Inflammatory macrophage (primary cell): ENCODE measurements around the gene ITGA1.
"Not testable (repeated sequence)": the region's sequence is repeated elsewhere in the genome, so short reads cannot be mapped to it uniquely, and the experiment has no call there.

ENCODE experiments used
- DNase-seq, 2 donors: peaks; one replicate each; pipeline ENCODE4 v3.0.0-alpha.2; 2020 to 2022

ITGA1 gene

DNA sequence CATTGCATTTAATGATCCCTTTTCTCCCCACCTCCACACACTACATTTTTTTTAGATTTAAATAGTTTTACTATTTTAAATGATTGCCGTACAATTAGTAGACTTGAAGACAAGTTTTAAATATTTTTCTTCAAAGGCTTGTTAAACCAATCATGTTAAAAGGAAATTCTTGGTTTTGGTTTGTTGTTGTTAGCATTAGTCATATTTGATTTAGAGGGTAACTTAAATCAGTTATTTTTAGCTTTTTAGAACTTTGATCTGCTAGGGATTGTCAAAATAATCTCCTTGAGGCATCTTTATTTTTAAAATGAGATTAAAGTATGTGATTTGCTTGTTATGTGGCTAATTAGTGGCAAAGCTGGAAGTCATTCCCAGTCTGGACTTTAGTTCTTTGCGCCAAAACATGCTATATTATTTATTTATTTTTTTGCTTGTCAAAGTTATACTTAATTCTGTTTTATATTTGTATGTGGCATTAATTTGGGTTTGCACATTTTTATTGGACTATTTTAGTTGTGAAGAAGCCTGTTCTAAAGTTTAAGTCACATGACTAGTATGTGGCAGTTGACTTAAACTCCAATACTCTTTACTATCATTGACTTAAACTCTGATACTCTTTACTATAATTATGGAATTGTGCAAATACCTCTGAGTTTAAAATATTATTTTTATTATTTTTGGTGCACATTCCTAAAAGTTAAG is 14.7 kb downstream of the ITGA1 start:
- DNase-seq: no peak

DNA sequence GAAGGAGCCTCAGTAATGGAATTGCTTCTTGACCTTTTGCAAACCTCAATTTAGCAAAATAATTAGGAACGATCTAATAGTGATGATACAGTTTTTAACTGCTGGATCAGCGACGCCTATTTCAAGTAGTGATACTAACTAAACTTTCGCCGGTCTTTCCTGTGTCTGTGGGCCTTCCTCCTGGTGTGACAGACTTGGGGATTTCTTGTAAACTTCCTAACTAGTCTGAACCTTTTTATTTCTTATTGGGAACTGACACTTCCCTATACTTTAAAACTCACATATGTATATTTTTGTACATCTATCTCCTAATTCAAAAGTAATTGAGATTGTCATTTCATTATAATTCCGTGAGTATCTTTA is 15.2 kb downstream of the ITGA1 start:
- no peak for DNase-seq

DNA sequence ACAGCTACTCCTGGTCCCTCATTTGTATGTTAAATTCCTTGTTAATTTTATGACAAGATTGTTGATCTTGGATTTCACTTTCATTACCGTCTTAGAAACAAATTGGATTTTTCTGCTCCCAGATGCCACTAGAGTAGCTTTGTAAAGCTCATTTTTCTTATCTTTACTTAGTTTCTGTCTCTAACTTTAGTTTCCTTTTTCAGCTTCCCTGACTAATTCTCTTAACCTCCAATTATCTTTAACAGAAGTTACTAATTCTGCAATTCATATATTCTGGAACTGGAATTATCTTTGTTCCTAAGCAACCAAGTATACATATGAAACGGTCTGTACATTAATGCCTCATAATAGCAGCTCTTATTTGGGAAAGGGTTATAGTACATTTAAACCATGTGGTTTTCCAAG is 16.7 kb downstream of the ITGA1 start:
- no peak for DNase-seq

DNA sequence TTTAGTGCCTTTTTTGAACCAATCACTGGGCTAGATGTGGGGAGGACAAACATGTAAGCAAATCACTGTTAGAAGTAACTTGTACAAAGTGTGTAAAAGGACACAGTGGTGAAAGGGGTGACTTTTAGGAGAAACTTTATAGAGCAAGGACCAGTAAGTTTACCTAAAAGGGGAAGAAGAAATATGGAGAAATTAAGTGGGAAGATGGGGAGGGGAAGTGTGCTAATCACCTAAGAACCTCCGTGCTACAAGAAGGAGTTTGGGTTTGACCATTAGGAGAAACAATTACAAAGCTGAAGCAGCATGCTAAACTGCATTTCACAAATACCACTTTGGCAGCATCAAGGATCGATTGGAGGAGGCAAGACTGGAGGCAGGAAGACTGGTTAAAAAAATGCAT is 17.3 kb downstream of the ITGA1 start:
- peak; percentile 59 to 61 for DNase-seq

DNA sequence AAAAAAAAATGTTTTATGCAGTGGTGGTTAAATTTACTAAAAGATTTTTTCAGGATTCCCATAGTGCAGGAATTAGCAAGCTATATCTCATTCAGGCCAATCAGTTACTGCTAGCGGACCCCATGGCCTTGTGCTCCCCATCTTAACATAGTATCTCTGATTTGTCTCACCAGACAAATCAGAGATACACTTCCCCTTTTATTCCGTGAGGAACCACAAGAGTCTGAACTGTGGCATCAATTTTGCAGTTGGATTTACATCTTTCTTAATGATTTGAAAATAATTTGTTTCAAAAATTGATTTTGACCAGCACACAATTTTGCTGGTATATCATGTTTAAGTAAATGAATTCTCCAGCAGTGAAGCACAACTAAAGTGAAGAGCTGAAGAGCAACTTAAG is 17.9 kb downstream of the ITGA1 start:
- DNase-seq: no peak

DNA sequence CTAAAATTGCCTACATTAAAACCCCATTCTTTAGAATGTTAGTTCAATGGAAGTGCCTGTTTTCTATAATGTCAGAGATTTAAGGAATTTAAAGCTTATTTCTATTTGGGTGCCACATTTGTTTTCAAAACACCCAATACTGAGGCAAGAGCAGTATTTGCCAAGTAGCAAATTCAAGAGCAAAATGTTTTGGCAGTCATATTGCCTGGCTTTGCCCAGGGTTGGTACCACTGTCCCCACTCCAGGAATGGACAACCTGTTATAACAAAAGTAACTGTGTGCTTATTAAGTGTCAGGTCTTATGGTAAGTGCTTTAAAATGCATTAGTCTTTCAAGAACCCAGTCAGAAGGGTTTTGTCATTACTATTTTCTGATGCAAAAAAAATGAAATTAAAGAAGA is 19.3 kb downstream of the ITGA1 start:
- DNase-seq: no peak

DNA sequence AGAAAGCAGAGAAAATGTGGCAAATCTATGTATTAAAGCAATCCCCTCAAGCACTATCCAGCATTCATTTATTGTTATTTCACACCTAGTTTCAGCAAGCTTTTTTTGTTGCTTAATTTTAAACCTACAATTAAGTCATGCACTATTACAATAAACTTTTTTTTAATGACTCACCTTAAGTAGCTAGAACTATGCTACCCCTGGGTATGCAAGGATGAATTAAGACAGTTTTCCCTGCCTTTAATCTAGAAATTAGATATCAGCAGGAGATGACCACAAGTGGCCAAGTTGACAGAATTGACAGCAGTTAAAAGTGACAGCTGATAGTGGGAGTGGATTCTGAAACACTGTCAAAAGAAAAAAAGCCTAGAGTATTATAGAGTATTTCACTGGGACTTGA is 20.0 kb downstream of the ITGA1 start:
- no peak for DNase-seq

DNA sequence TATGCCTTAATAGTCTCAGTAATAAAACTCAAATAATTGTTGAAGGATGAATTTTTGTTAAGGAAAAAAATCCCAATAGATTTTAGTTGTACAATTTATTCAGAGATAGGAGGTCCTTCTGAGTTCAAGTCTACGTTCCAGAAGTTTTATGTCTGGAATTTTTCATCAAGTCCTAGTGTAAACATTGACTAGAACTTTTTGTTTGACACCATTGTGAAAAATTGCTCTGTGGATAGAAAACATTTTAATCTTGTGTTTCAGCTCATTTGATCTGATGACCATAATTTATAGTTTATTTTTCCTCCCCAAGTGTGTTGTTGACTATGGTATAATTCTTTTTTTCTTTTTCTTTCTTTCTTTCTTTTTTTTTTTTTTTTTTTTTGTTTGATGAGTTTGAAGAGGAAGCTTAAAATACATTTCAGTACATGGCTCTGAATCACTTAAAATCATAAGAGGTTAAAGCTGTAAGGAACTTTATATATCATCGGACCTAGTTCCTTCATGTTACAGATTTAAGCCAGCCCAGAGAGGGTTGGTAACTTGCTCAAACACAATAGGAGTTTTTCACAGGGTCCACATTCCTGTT is 20.7 kb downstream of the ITGA1 start:
- DNase-seq: no peak

DNA sequence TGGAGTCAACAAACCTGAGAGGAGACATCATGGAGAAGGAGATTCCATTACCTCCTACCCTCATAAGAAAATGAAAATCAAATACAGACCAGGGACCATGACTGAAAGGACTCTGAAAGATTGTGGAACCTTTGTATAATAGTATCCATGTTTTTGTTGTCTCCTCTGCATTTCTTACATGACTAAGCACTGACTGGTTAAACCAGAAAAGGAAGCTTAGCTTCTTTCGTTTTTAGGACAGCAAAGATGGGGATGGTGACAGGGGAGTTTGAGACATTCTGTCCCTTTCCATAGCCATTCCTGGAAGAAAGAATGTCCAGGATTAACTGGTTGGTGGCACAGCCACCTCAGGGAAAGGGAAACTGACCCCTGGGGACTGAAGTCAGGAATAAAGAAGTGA is 22.2 kb downstream of the ITGA1 start:
- DNase-seq: peak; percentile 41 to 49

DNA sequence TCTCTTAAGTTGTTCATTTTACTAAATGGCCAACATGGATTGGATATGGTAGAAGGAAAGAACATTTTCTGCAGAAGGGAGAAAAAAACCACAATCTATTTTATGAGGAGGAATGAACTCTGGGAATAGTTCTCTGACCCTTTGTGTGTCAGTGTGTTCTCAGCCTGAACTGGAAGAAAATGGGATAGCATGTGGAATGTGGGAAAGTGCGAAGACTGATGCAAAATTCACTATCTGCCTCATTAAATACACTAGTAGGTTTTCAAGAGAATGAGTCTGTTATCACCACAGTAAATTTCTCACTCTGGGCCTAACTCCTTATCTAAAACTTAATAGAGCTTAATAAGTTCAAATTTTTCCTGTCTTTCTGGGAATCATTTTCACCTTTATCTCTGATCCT is 22.7 kb downstream of the ITGA1 start:
- no peak for DNase-seq

DNA sequence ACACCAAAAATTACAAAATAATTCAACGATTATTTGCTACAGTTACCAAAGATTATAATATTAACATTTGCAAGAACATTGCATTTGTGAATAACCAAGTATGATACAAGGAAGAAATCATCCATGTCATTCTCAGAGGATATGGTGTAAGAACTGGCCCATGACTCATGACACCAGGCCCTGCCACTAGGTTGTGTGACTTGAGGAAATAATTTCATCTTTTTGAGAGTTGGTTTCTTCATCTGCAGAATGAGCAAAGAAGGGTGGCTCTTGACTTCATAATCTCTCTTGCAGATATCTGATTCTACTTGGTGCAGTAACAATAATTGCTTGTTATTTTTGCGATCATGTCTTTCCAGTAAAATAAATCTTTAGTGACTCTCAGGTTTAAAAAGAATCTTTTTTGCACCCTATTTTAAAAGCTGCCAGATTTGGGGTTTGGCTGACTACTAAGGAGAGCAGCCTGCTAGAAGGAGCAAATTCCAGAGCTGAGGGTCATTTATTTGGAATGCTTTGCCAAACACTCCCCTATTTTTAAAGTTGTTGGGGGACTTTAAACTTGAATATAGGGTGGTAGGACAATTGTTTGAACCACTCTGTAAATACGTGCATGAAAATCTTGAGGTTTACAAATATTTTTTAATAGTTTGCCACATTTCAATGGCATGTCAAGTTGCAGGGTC is 23.5 kb downstream of the ITGA1 start:
- DNase-seq: peak; percentile 93 to 96

DNA sequence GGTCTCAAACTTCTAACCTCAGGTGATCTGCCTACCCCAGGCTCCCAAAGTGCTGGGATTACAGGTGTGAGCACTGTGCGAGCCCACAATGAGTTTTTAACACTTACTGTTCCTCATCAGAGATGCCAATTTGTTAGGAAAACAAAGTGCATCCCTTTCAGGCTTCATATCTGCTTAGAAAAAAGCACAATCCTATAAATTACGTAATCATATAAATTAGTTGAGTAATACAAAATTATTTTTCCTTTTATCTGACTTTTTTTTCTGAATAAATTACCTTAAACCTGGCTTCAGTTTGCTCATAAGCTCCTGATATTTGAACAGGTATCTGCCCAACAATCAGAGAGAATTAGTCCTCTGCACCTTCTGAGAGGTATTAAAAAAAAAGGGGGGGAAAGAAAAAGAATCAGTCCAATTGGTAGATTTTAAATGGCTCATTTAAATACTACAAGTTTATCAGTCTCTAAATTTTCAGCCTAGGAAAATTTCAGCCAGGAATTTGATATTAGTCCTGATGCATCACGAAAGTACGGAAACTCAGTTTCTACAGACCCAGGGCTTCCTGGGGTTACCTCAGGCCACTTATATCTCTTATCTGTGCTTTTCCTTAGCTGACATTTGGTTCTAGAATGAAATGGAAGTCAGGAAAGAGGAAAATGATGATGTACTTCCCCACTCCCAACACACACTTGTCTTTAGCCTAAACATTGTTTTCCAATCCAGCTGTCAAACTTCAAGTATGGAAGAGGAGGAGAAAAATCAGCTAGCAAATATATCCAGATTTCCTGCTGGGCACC is 26.8 kb downstream of the ITGA1 start:
- DNase-seq: no peak

DNA sequence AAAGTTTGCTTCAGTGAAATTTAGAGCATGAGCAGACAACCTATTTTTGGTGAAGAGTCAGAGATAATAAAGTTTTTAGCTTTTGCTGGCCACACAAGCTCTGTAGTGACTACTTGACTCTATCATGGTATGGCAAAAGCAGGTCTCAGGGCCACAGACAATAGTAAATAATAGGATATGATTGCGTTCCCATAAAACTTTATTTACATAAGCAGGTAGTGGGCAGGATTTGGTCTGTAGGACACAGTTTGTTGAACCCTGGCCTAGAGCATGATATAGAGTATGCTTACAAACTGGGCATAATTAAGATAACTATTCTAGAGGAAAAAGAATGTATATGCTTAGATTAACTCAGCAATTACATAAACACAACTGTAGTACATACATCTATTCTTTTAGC is 30.1 kb downstream of the ITGA1 start:
- no peak for DNase-seq

DNA sequence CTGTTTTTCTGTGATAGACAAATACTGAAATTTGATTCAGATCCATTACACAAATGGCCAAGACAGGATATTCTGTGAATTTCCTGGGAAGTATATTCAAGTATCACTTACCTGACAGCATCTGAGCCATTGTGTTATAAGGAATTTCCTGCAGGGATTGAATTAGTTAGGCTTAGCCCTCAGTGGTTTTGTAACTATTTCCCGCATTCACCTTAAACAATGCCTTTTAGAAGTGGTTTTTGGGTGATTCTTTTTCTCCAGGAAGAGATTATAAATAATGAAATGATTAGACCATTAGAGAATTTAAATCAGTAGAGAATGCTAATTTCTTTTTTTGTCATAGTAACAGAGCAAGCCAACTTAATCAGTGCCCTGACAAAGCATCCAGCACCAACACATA is 30.6 kb downstream of the ITGA1 start:
- DNase-seq: no peak

DNA sequence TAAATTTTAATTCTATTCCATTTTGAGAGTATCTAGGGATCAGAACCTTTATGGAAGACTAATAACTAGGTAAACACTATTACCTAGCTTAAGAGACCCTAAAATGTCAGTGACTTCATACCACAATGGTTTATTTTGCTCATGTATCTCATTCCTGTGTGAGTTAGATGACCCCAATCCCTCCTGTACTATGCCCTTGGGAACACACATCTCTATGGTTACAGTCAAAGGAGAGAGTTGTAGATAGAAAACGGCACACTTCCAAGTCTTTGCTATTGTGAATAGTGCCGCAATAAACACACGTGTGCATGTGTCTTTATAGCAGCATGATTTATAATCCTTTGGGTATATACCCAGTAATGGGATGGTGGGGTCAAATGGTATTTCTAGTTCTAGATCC is 31.1 kb downstream of the ITGA1 start:
- not testable (repeated sequence) for DNase-seq

DNA sequence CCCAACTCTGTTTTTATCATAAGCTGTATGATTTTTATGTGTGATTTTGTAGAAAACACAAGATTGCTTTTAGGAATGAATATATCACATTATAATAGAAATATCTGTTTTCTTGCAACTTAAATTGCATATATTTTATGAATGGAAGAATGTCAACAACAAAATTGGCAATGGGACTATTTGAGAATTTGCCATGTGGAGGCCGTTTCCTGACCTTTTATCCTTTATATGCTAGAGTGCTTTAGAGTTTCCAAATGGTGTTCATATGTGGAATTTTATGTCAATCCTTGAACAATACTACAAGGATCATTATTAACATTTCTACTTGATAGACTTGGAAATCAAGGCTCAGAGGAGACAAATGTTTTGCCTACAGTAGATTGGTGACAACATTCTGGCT is 34.2 kb downstream of the ITGA1 start:
- DNase-seq: no peak

DNA sequence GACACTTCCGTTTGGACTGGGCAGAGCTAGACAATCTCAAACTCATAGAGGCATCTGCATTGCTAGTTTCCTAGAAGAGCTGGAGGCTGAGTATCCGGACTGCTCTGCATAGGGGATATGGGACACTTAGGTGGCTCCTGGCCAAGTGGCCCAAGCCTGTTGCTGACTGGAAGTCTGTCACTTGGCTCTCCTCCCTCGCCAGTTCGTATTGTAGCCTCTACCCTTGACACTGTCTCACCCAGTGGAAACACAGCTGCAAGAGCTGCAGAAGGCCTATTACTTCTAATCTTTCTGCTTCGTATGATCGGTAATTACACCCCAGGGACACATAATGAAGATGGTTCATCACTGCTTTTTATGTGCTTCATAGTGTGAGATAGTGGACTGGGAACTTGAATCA is 34.7 kb downstream of the ITGA1 start:
- DNase-seq: no peak

DNA sequence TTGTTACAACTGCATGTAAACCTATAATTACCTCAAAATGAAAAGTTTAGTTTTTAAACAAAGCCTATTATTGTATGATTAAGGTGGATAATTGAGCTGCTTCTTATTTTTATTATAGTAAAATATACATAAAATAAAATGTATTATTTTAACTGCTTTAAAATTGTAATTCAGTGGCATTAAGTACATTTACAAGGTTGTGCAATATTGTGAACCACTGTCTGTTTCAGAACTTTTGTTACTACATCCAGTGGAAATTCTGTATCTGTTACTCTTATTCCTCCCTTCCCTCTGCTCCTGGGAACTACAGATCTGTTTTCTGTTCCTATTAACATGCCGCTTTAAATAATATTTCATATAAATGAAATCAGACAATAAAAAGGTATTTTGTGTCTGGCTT is 37.1 kb downstream of the ITGA1 start:
- DNase-seq: no peak

DNA sequence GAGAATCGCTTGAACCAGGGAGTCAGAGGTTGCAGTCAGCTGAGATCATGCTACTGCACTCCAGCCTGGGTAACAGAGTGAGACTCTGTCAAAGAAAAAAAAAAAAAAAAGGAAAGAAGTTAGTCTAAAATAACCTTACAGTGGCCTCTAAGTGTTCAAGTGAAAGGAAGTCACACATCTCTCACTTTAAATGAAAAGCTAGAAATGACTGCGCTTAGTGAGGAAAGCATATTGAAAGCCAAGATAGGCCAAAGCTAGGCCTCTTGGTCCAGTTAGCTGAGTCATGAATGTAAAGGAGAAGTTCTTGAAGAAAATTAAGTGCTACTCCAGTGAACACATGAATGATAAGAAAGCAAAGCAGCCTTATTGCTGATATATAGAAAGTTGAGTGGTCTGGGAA is 38.1 kb downstream of the ITGA1 start:
- peak; percentile 17 to 23 for DNase-seq

DNA sequence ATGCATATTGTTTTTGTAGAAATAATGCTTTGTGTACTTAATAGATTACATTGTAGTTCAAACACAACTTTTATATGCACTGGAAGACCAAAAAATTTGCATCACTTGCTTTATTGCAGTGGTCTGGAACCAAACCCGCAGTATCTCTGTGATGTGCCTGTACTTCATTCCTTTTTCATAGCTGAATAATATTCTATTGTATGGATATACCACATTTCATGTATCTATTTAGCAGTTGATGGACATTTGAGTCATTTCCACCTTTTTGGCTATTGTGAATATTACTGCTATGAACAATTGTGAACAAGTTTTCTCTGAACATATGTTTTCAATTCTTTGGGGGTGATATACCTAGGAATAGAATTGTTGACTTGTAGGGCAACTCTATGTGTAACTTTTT is 40.1 kb downstream of the ITGA1 start:
- DNase-seq: no peak

DNA sequence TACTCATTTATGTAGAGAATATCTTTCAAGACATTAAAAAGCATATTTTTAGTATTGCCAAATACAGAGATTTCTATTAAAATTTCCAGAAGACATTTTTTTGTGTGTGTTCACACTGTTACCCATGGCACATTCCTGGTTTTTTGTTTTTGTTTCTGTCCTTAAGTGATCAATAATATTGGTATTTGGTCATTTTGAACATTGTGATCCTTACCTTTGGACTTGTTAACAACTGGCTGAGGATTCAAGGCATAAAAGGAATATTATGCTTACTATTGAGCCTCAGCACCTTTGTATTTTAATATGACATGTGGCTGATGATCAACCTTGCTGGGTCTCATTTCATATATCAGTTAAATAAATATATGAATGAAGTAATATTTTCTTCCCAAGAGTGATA is 41.9 kb downstream of the ITGA1 start:
- no peak for DNase-seq

DNA sequence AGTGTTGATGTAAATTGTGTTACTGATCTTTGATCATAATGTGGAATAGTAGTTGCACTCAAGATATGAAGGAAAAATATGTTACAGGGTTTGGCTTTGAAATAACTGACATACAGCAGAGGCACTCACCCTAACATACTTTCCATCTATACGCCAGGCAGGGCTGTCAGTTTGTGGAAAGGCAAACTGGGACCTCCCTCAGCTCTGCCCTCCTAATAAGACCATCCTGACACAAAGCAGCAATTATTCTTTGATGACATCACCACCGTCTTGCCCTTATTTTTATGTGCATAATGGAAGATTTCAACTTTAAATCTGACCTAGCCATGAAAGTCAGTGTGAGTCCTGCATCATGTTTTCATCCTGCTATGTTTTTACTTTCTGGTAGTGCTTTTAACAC is 42.9 kb downstream of the ITGA1 start:
- DNase-seq: no peak

DNA sequence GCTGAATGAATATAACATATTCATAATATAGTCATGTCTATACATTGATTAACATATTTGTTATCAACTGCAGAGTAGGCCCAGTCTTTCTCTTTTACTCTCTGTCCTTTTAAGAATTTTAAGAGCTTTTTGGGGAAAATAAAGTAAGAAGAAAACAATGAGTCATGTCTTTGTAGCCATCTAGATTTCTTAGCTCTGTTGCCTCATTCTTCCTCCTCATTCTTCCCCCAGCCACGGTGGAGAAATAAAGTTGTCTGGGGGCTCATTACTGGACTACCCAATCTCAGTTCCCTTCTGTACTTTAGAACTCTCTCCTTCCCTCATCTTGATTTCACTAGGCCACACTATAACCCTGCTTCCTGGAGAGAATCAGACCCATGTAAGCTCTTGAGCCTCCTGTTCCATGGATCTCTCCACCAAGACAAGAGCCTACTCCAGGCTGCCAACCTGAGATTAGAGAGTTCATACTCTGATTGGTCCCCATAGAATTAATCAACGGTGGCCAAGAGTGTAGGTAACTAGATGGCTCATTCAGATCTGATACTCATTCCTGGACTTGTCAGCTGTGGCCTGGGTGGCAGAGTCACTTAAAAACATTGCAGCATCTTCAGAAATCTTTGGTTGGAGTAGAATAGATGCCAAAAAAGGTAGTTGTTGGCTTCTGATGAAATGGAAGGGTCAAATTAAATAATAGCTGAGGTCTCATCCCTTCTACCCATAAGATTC is 44.2 kb downstream of the ITGA1 start:
- peak; percentile 13 to 49 for DNase-seq
